Left ventricle myocardium inferior (tissue), 1 donor: Measurements from ENCODE around the gene PYGM. TPM values are rescaled to one million over a fixed set of nuclear protein-coding genes. Genes with fewer than 3 reads are reported as not detected.
A peak's percentile ranks its signal among the peaks of the same experiment; 100 is the strongest.

ENCODE experiments used
- DNase-seq: peaks from one replicate; pipeline ENCODE4 v3.0.0-alpha.2; 2020
- H3K27ac ChIP-seq: fragments of 200-600 bp; replicated peaks from 2 replicates; pipeline ENCODE4 v1.8.0; 2021
- H3K27me3 ChIP-seq: fragments of 200-600 bp; 2 replicates; pipeline ENCODE4 v1.8.0; 2021; ENCODE audit warnings: low read depth
- H3K36me3 ChIP-seq: fragments of 200-600 bp; 2 replicates; pipeline ENCODE4 v1.8.0; 2021
- H3K4me1 ChIP-seq: fragments of 200-600 bp; 2 replicates; pipeline ENCODE4 v1.8.0; 2021
- H3K4me3 ChIP-seq: fragments of 200-600 bp; 2 replicates; pipeline ENCODE4 v1.8.0; 2021; ENCODE audit warnings: mild to moderate bottlenecking, moderate library complexity
- H3K9me3 ChIP-seq: fragments of 200-600 bp; replicated peaks from 2 replicates; pipeline ENCODE4 v1.8.0; 2021
- intact Hi-C: fragments of 100-400 bp; cut with micrococcal nuclease; formaldehyde crosslinking; loops from one replicate; pipeline ENCODE4 v1.11.0; 2022
- total RNA-seq: library from RNA; stranded (reverse); fragmentation: NEBNext Ultra II Directional; extraction: Animal tissue kit (Norgen Biotek cat#: 25700); gene quantifications from one replicate; pipeline ENCODE4 v1.2.1, GENCODE V29; 2021
- TF ChIP-seq, protein P1 (sequence below): fragments of 200-600 bp; IDR thresholded peaks from 2 replicates; pipeline ENCODE4 v1.8.0; 2021; ENCODE audit warnings: antibody characterized with exemption, mild to moderate bottlenecking, borderline replicate concordance
- donor health status: DM: no; HTN: yes; CAD: no; lungs with severe emphysema.

Gene PYGM
- total RNA-seq, 1 donor from 2014 or later, result 89.5 TPM

DNA sequence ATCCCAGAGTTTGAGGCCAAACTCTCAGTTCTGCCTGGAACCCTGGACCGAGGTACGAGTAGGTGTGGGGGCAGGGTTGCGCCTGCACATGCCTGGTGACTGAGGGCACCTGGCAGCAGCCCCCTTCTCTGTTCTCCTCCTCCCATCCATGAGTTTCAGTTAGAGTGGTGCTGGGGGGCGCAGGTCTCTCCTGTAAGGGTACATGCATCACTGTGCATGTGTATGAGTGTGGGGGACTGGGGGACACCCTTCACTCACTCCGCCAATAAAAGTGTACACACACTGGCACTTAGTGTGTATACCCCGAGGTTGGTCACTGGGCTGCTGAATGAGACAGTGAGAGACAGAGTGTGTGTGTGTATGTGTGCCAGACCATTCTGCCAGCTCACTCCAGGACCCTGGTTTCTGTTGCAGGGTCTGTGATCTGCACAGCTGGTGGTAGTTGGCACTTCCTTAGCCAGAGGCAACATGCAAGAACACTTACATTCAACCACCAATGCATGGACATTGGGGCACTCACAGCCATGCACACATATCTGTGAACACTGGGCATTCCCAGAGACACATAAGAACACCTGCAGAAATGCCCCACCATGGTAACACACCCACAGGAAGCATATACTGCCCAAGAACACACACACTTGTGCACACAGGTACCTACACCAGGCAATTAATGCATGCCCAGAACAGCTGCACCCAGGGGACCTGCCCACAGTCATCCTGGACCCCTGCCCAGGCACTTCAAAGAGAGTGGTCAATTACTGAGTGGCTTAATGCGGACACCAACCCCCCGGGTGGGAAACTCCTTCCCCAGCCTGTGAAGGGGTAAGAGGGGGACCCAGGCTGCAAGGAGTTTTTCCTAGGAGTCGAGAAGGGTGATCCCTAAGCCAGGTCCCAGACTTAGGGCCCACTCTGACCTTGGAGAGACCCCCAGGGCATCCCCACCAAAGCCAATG is 35.6 kb downstream of the PYGM start:
- Histone ChIP-seq H3K36me3 (peaks cover 8% of the 10 kb centered on the region), H3K9me3 (no peaks in the 10 kb centered on the region), H3K4me3 (peak overlapping the region; percentile 87), H3K27me3 (peaks cover 38% of the 10 kb centered on the region), H3K27ac (no peak overlapping the region), H3K4me1 (peaks cover 7% of the 10 kb centered on the region)
- no peak for DNase-seq
- TF ChIP-seq, protein P1, sequence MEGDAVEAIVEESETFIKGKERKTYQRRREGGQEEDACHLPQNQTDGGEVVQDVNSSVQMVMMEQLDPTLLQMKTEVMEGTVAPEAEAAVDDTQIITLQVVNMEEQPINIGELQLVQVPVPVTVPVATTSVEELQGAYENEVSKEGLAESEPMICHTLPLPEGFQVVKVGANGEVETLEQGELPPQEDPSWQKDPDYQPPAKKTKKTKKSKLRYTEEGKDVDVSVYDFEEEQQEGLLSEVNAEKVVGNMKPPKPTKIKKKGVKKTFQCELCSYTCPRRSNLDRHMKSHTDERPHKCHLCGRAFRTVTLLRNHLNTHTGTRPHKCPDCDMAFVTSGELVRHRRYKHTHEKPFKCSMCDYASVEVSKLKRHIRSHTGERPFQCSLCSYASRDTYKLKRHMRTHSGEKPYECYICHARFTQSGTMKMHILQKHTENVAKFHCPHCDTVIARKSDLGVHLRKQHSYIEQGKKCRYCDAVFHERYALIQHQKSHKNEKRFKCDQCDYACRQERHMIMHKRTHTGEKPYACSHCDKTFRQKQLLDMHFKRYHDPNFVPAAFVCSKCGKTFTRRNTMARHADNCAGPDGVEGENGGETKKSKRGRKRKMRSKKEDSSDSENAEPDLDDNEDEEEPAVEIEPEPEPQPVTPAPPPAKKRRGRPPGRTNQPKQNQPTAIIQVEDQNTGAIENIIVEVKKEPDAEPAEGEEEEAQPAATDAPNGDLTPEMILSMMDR, result no peak
- intact Hi-C loops, result no loop called here

DNA sequence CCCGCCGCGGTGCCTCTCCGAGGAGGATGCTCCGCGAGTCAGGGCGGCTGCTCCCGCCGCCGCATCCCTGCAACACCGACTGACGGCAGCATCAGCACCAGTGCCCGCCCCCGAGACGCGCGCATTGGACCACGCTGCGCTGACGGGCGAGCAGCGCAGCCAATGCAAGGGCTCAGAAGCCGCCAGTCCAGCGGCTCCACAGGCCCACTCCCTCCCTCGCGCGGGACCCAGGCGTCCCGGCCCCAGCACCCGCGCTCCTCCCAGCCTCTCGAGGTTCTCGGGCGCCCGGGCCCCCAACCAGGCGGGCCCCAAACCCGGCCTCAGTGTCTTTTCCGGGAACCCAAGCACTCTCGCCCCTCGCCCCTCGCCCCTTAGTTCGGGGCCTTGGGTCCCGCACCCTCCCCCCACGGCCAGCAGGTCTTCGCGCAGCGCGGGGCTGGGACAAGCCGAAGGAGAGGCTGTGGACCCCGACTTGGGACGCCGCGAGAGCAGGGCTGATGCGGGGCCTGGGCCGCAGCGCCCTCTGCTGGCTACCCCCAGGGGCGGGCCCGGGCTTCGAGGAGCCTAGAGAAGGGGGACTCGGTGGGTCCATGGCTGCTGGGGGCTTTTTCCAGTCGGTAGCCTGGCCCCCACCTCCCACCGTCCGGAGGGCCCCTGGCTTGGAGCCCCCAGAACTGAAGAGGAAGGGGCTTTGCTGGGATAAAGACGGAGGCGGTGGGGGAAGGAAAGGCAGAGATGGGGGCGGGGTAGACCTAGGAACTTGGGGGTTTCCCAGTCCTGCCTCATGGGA is 36.5 kb downstream of the PYGM start, which contains the start of gene NRXN2:
Gene NRXN2, minus strand, starts transcription at position 81 of the 790 bp plus-strand sequence. CDS start 9,498 bp downstream, outside the sequence.
- intact Hi-C loops, result no loop called here
- H3K27ac ChIP-seq, result peak within 1 kb of the TSS; percentile 68
- H3K4me3 ChIP-seq, result peak within 1 kb of the TSS; percentile 87
- H3K9me3 ChIP-seq, result no peaks in the 10 kb centered on the region
- H3K4me1 ChIP-seq, result peaks cover 7% of the 10 kb centered on the region
- TF ChIP-seq, protein P1, result peak; percentile 98
- H3K36me3 ChIP-seq, result peaks cover 8% of the 10 kb centered on the region
- peak; percentile 86 for DNase-seq
- H3K27me3 ChIP-seq, result peaks cover 47% of the 10 kb centered on the region

DNA sequence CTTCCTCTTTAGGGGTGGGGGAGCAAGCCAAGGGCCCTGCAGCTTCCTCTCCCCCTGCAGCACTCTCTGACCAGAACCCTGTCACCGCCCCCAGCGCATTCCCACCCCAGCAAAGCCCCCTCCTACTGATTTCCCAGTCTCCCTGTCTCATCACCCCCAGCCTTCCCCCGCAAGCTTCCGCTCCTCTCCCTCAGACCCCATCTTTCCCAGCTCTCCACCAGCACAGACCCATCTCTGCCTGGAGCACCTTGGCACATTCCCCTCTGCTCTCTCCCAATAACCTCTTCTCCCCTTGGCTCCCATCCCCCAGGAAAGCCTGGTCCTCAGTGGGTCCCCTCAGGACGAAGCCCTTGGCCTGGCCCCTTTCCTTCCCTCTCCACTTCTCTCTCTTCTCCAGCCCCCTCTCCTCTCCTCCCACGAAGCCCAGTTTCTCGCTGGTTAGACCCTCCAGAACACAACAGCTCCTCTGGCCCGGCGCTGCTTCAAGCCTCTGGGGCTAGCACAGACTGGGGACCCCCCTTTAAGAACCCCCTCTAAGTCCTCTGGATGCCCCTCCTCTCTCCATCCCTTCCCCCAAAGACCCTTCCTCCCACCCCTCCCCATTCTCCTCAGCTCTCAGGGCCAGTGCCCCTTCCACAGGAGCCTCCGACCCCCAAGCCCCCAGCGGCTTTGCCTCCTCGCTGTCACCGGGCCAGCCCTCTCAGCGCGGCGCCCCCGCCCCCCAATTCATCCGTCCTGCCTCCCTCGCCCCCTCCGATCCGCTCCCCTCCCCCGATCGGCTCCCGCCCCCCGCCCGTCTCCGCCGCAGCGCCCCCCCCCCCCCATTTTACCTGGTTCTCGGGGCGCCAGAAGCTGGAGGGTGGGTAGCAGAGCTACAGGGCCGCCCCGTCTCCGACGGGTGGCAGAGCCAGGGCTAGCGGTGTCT is 37.4 kb downstream of the PYGM start:
- H3K27ac ChIP-seq, result no peak overlapping the region
- intact Hi-C loops, result no loop called here
- peaks cover under 1% of the 10 kb centered on the region for H3K36me3 ChIP-seq
- peaks cover 7% of the 10 kb centered on the region for H3K4me1 ChIP-seq
- no peaks in the 10 kb centered on the region for H3K9me3 ChIP-seq
- H3K27me3 ChIP-seq, result peaks cover 56% of the 10 kb centered on the region
- TF ChIP-seq, protein P1, result no peak
- DNase-seq, result no peak
- peak overlapping the region; percentile 87 for H3K4me3 ChIP-seq

DNA sequence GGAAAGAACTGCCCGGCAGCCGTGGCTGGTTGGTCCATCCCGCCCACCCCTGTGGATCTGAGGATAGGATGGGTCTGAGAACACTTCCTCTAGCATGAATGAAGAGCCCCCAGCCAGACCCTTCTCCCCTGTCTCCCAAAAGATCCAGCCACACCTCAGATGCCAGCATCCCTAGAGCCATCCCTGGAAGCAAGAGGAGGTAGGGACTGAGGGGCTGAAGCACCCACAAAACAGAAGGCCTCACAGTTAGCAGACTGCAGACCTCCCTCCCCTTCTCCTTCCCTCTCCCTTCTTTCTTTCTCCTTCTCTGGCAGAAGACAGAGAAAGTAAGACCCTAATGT is 38.4 kb downstream of the PYGM start:
- TF ChIP-seq, protein P1, result no peak
- Histone ChIP-seq H3K9me3 (no peaks in the 10 kb centered on the region), H3K36me3 (no peaks in the 10 kb centered on the region), H3K4me1 (peaks cover 7% of the 10 kb centered on the region), H3K4me3 (no peak overlapping the region), H3K27me3 (peaks cover 67% of the 10 kb centered on the region), H3K27ac (no peak overlapping the region)
- intact Hi-C loops, result no loop called here
- DNase-seq, result no peak
